HEK293 (cell line): ENCODE data around the gene SYNJ2.

Source experiments
- CTCF ChIA-PET: fragments of 350-600 bp; formaldehyde crosslinking; extraction: SDS; loops from one replicate; lab custom pipeline; 2021; ENCODE audit warnings: antibody characterized with exemption; lab: Yijun Ruan, JAX
- POLR2A ChIA-PET: fragments of 300-600 bp; formaldehyde crosslinking; extraction: SDS; loops from one replicate; lab custom pipeline; 2020; ENCODE audit warnings: antibody characterized with exemption, inconsistent platforms; lab: Yijun Ruan, JAX
- H3K27ac ChIP-seq: fragments of 200-500 bp; sonication (Bioruptor generic); 2 replicates; pipeline ENCODE4 v1.5.1; 2014; ENCODE audit warnings: low read depth, low read length, control low read depth, inconsistent platforms; ENCODE audit errors: extremely low read depth
- H3K36me3 ChIP-seq, 2 experiments: fragments of 200-500 bp in 1 of 2; sonication (Bioruptor generic) in 1 of 2; 1 replicate in 1 of 2; 2 replicates in 1 of 2; pipeline ENCODE4 v1.5.1; 2014 to 2017; ENCODE audit warnings: inconsistent platforms in 2 of 2, low read length in 2 of 2; ENCODE audit not compliant: control insufficient read depth in 2 of 2, insufficient read depth in 1 of 2
- H3K4me1 ChIP-seq: fragments of 200-500 bp; sonication (Bioruptor generic); 2 replicates; pipeline ENCODE4 v1.5.1; 2014; ENCODE audit warnings: mild to moderate bottlenecking, low read length, inconsistent platforms; ENCODE audit not compliant: control insufficient read depth, insufficient read depth
- H3K4me3 ChIP-seq: 2 replicates; pipeline ENCODE4 v1.5.1; 2011; ENCODE audit warnings: low read depth, mild to moderate bottlenecking, control low read depth, low read length, moderate library complexity
- H3K9me3 ChIP-seq: fragments of 200-500 bp; sonication (Bioruptor generic); 2 replicates; pipeline ENCODE4 v1.5.1; 2014; ENCODE audit warnings: low read depth, low read length, inconsistent platforms; ENCODE audit not compliant: control insufficient read depth, insufficient read depth
- GFI1B ChIP-seq: fragments of 450-650 bp; formaldehyde crosslinking; IDR thresholded peaks from 2 replicates; pipeline ENCODE4 v1.5.1; 2016; ENCODE audit warnings: missing biosample characterization, missing genetic modification characterization
- OSR2 ChIP-seq: fragments of 450-650 bp; formaldehyde crosslinking; IDR thresholded peaks from 2 replicates; pipeline ENCODE4 v1.5.1; 2016; ENCODE audit warnings: missing biosample characterization, missing genetic modification characterization
- SCRT1 ChIP-seq: fragments of 450-650 bp; formaldehyde crosslinking; IDR thresholded peaks from 2 replicates; pipeline ENCODE4 v1.5.1; 2016; ENCODE audit warnings: missing biosample characterization, missing genetic modification characterization, borderline replicate concordance
- ZBTB6 ChIP-seq: fragments of 450-650 bp; formaldehyde crosslinking; IDR thresholded peaks from 2 replicates; pipeline ENCODE4 v1.5.1; 2017; ENCODE audit warnings: missing biosample characterization, missing genetic modification characterization
- ZFP37 ChIP-seq: fragments of 450-650 bp; formaldehyde crosslinking; IDR thresholded peaks from 2 replicates; pipeline ENCODE4 v1.5.1; 2016; ENCODE audit warnings: missing biosample characterization, missing genetic modification characterization
- ZNF121 ChIP-seq: fragments of 450-650 bp; formaldehyde crosslinking; IDR thresholded peaks from 2 replicates; pipeline ENCODE4 v1.5.1; 2016; ENCODE audit warnings: missing biosample characterization, missing genetic modification characterization
- ZNF239 ChIP-seq: fragments of 450-650 bp; formaldehyde crosslinking; IDR thresholded peaks from 2 replicates; pipeline ENCODE4 v1.5.1; 2016; ENCODE audit warnings: missing biosample characterization, missing genetic modification characterization
- ZNF248 ChIP-seq: fragments of 450-650 bp; formaldehyde crosslinking; IDR thresholded peaks from 2 replicates; pipeline ENCODE4 v1.5.1; 2017; ENCODE audit warnings: missing biosample characterization, missing genetic modification characterization
- ZNF274 ChIP-seq, 2 experiments: fragments of 200-500 bp in 1 of 2; fragments of 450-650 bp in 1 of 2; sonication (Bioruptor generic) in 1 of 2; formaldehyde crosslinking in 1 of 2; IDR thresholded peaks; 2 replicates each; pipeline versions ENCODE4 v1.5.1 to v1.6.1; 2014 to 2016; ENCODE audit warnings: borderline replicate concordance in 1 of 2, inconsistent platforms in 1 of 2, low read length in 1 of 2, missing biosample characterization in 1 of 2, missing genetic modification characterization in 1 of 2
- ZNF433 ChIP-seq: fragments of 450-650 bp; formaldehyde crosslinking; IDR thresholded peaks from 2 replicates; pipeline ENCODE4 v1.5.1; 2016; ENCODE audit warnings: missing biosample characterization, missing genetic modification characterization, low read depth
- ZNF544 ChIP-seq: fragments of 450-650 bp; formaldehyde crosslinking; IDR thresholded peaks from 2 replicates; pipeline ENCODE4 v1.5.0; 2017; ENCODE audit warnings: missing biosample characterization, missing genetic modification characterization
- ZNF549 ChIP-seq: fragments of 450-650 bp; IDR thresholded peaks from 2 replicates; pipeline ENCODE4 v1.5.1; 2018; ENCODE audit warnings: missing biosample characterization, missing genetic modification characterization, mild to moderate bottlenecking, inconsistent platforms, moderate library complexity
- ZNF561 ChIP-seq: fragments of 450-650 bp; IDR thresholded peaks from 2 replicates; pipeline ENCODE4 v1.5.1; 2018; ENCODE audit warnings: missing biosample characterization, missing genetic modification characterization, borderline replicate concordance
- ZNF600 ChIP-seq: fragments of 450-650 bp; formaldehyde crosslinking; IDR thresholded peaks from 2 replicates; pipeline ENCODE4 v1.5.1; 2016; ENCODE audit warnings: missing biosample characterization, missing genetic modification characterization
- ZNF621 ChIP-seq: fragments of 450-650 bp; formaldehyde crosslinking; IDR thresholded peaks from 2 replicates; pipeline ENCODE4 v1.5.1; 2017; ENCODE audit warnings: missing biosample characterization, missing genetic modification characterization
- ZNF623 ChIP-seq: fragments of 450-650 bp; formaldehyde crosslinking; IDR thresholded peaks from 2 replicates; pipeline ENCODE4 v1.5.1; 2016; ENCODE audit warnings: missing biosample characterization, missing genetic modification characterization
- ZNF645 ChIP-seq: fragments of 450-650 bp; formaldehyde crosslinking; IDR thresholded peaks from 2 replicates; pipeline ENCODE4; 2016; ENCODE audit warnings: missing biosample characterization, missing genetic modification characterization
- ZNF654 ChIP-seq: fragments of 450-650 bp; formaldehyde crosslinking; IDR thresholded peaks from 2 replicates; pipeline ENCODE4 v1.5.1; 2016; ENCODE audit warnings: low read depth, missing biosample characterization, missing genetic modification characterization
- ZNF660 ChIP-seq: fragments of 450-650 bp; IDR thresholded peaks from 2 replicates; pipeline ENCODE4 v1.5.1; 2018; ENCODE audit warnings: missing biosample characterization, mild to moderate bottlenecking, missing genetic modification characterization
- TF ChIP-seq, protein P1 (sequence below): fragments of 450-650 bp; formaldehyde crosslinking; IDR thresholded peaks from 2 replicates; pipeline ENCODE4 v1.5.1; 2017; ENCODE audit warnings: missing biosample characterization, mild to moderate bottlenecking, missing genetic modification characterization, moderate library complexity
- TF ChIP-seq, protein P2 (sequence below): fragments of 450-650 bp; formaldehyde crosslinking; IDR thresholded peaks from 2 replicates; pipeline ENCODE4 v1.5.1; 2016; ENCODE audit warnings: missing biosample characterization, missing genetic modification characterization
- TF ChIP-seq, protein P3 (sequence below): fragments of 450-650 bp; formaldehyde crosslinking; IDR thresholded peaks from 2 replicates; pipeline ENCODE4 v1.5.1; 2017; ENCODE audit warnings: missing biosample characterization, missing genetic modification characterization
- TF ChIP-seq, protein P4 (sequence below): fragments of 450-650 bp; formaldehyde crosslinking; IDR thresholded peaks from 2 replicates; pipeline ENCODE4 v1.5.1; 2016; ENCODE audit warnings: missing biosample characterization, missing genetic modification characterization
- TF ChIP-seq, protein P5 (sequence below): fragments of 450-650 bp; IDR thresholded peaks from 2 replicates; pipeline ENCODE4 v1.5.1; 2018; ENCODE audit warnings: missing biosample characterization, mild to moderate bottlenecking, missing genetic modification characterization

The SYNJ2 gene

DNA sequence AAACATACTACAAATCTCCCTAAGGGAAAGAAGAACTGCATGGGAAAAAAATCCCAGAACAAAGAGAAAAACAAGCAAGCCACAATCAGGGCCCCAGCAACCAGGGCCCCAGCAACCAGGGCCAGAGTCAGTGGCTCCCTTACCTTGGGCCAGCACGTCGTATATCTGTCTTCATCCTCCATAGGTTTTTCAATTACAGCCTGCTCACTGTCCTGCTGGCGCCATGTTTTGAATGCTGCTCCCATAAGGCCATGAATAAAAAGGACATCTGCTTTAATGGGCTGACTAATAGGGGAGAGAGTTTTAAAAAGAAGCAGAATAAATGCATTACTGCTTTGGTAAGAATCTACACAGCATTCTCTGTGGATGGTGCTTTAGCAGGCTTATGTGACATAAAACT lies 137.2 kb downstream of the SYNJ2 start:
- CTCF ChIA-PET, result interaction anchor here (1.3 kb wide), 1 partner anchor 13 kb away, joined by 3 read pairs; no protein-coding TSS in a partner anchor
- peaks cover 3 to 53% of the 10 kb centered on the region in 2 experiments; a peak in 1 of 3 replicates for H3K36me3 ChIP-seq
- no peak overlapping the region for H3K27ac ChIP-seq
- no peaks in the 10 kb centered on the region for H3K4me1 ChIP-seq
- H3K4me3 ChIP-seq, result no peak overlapping the region
- H3K9me3 ChIP-seq, result no peaks in the 10 kb centered on the region
- TF ChIP-seq, protein P1, sequence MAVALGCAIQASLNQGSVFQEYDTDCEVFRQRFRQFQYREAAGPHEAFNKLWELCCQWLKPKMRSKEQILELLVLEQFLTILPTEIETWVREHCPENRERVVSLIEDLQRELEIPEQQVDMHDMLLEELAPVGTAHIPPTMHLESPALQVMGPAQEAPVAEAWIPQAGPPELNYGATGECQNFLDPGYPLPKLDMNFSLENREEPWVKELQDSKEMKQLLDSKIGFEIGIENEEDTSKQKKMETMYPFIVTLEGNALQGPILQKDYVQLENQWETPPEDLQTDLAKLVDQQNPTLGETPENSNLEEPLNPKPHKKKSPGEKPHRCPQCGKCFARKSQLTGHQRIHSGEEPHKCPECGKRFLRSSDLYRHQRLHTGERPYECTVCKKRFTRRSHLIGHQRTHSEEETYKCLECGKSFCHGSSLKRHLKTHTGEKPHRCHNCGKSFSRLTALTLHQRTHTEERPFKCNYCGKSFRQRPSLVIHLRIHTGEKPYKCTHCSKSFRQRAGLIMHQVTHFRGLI (tag by site-specific recombination), result no peak
- TF ChIP-seq ZNF248, result no peak
- TF ChIP-seq SCRT1, result no peak
- TF ChIP-seq ZFP37 (tag by site-specific recombination), result no peak
- TF ChIP-seq, all 188 proteins: peak for 0
- POLR2A ChIA-PET, result no interaction called here

- CTCF ChIA-PET, result interaction anchor here (0.7 to 3.1 kb wide), 3 partner anchors 11 to 49 kb away, joined by 3 to 9 read pairs (median 4); no protein-coding TSS in a partner anchor
- H3K4me3 ChIP-seq, result no peak overlapping the region
- POLR2A ChIA-PET, result no interaction called here
- no peaks in the 10 kb centered on the region for H3K4me1 ChIP-seq
- no peak for TF ChIP-seq ZNF621
- TF ChIP-seq ZNF561 (tag by site-specific recombination), result no peak
- no peak for TF ChIP-seq GFI1B (tag by site-specific recombination)
- no peak for TF ChIP-seq ZNF660 (tag by site-specific recombination)
- TF ChIP-seq ZNF654, result no peak
- TF ChIP-seq, protein P2, sequence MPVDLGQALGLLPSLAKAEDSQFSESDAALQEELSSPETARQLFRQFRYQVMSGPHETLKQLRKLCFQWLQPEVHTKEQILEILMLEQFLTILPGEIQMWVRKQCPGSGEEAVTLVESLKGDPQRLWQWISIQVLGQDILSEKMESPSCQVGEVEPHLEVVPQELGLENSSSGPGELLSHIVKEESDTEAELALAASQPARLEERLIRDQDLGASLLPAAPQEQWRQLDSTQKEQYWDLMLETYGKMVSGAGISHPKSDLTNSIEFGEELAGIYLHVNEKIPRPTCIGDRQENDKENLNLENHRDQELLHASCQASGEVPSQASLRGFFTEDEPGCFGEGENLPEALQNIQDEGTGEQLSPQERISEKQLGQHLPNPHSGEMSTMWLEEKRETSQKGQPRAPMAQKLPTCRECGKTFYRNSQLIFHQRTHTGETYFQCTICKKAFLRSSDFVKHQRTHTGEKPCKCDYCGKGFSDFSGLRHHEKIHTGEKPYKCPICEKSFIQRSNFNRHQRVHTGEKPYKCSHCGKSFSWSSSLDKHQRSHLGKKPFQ (tag by site-specific recombination), result no peak
- no peak for TF ChIP-seq ZNF544 (tag by site-specific recombination)
- TF ChIP-seq ZNF239 (tag by site-specific recombination), result no peak
- no peak for TF ChIP-seq OSR2 (tag by site-specific recombination)
- TF ChIP-seq ZNF274 (IDR thresholded peaks at IDR 0.05; ENCODE audit: low read length), result no peak
- no peak for TF ChIP-seq ZNF274 (tag by site-specific recombination; IDR thresholded peaks at IDR 0.05; ENCODE audit: borderline replicate concordance)
- no peak for TF ChIP-seq ZNF645 (tag by site-specific recombination)
- TF ChIP-seq ZNF549 (tag by site-specific recombination), result no peak
- TF ChIP-seq ZNF600, result no peak
- no peak for TF ChIP-seq ZBTB6 (tag by site-specific recombination)
- TF ChIP-seq, protein P3, sequence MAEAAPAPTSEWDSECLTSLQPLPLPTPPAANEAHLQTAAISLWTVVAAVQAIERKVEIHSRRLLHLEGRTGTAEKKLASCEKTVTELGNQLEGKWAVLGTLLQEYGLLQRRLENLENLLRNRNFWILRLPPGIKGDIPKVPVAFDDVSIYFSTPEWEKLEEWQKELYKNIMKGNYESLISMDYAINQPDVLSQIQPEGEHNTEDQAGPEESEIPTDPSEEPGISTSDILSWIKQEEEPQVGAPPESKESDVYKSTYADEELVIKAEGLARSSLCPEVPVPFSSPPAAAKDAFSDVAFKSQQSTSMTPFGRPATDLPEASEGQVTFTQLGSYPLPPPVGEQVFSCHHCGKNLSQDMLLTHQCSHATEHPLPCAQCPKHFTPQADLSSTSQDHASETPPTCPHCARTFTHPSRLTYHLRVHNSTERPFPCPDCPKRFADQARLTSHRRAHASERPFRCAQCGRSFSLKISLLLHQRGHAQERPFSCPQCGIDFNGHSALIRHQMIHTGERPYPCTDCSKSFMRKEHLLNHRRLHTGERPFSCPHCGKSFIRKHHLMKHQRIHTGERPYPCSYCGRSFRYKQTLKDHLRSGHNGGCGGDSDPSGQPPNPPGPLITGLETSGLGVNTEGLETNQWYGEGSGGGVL (tag by site-specific recombination), result no peak
- TF ChIP-seq ZNF623 (tag by site-specific recombination), result no peak
- TF ChIP-seq, protein P4, sequence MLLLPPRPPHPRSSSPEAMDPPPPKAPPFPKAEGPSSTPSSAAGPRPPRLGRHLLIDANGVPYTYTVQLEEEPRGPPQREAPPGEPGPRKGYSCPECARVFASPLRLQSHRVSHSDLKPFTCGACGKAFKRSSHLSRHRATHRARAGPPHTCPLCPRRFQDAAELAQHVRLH, result no peak
- no peak for TF ChIP-seq ZNF121
- TF ChIP-seq, protein P5, sequence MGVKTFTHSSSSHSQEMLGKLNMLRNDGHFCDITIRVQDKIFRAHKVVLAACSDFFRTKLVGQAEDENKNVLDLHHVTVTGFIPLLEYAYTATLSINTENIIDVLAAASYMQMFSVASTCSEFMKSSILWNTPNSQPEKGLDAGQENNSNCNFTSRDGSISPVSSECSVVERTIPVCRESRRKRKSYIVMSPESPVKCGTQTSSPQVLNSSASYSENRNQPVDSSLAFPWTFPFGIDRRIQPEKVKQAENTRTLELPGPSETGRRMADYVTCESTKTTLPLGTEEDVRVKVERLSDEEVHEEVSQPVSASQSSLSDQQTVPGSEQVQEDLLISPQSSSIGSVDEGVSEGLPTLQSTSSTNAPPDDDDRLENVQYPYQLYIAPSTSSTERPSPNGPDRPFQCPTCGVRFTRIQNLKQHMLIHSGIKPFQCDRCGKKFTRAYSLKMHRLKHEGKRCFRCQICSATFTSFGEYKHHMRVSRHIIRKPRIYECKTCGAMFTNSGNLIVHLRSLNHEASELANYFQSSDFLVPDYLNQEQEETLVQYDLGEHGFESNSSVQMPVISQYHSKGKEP (tag by site-specific recombination), result no peak
- TF ChIP-seq ZNF433 (tag by site-specific recombination), result no peak
- TF ChIP-seq, all 188 proteins: peak for 0
- no peaks in the 10 kb centered on the region for H3K9me3 ChIP-seq
- H3K27ac ChIP-seq, result no peak overlapping the region
- peaks cover 16 to 51% of the 10 kb centered on the region in 2 experiments; a peak in 1 of 3 replicates for H3K36me3 ChIP-seq
Measured at GRCh38 chr6:158121335-158121734, 139.7 kb downstream of the SYNJ2 start.
